GM12878 (cell line): ENCODE measurements around the gene PTH2R. TPM values are rescaled to one million over a fixed set of nuclear protein-coding genes. Genes with fewer than 3 reads are reported as not detected.

Experiments used
- ATAC-seq: fragments of 200-7000 bp; cut with Tn5 transposase; 3 replicates; pipeline ENCODE4 v1.9.1; 2020; ENCODE audit warnings: mild to moderate bottlenecking, moderate library complexity
- BruUV-seq: library from RNA; stranded (reverse); fragments of 400-500 nt; replicated peaks from 2 replicates; lab custom pipeline; 2021; lab: Mats Ljungman, UMichigan
- CTCF ChIA-PET: fragments of 300-600 bp; sonication (Branson Sonifier 250); formaldehyde crosslinking; extraction: SDS; loops from one replicate; lab custom pipeline; 2021; ENCODE audit warnings: inconsistent platforms; lab: Yijun Ruan, JAX
- POLR2A ChIA-PET: fragments of 350-600 bp; formaldehyde crosslinking; extraction: SDS; loops from one replicate; lab custom pipeline; 2021; ENCODE audit warnings: inconsistent platforms; lab: Charles Lee
- RAD21 ChIA-PET: fragments of 300-600 bp; sonication (Branson Sonifier 250); formaldehyde crosslinking; loops from one replicate; lab custom pipeline; 2023; ENCODE audit warnings: antibody characterized with exemption; ENCODE audit not compliant: unreplicated experiment; lab: Charles Lee
- SMC1A ChIA-PET: fragments of 300-600 bp; sonication (Branson Sonifier 250); formaldehyde crosslinking; loops from one replicate; lab custom pipeline; 2023; ENCODE audit not compliant: unreplicated experiment, uncharacterized antibody; lab: Charles Lee
- DNase-seq: peaks from one replicate; pipeline ENCODE4 v3.0.0-alpha.2; 2011; ENCODE audit warnings: low read depth, low spot score
- FAIRE-seq: peaks from 3 replicates; lab custom pipeline; 2011; peaks lifted over from hg19 to GRCh38; lab: Jason Lieb, UNC
- H2AFZ ChIP-seq: 2 replicates; pipeline ENCODE4 v1.6.0; 2011; ENCODE audit warnings: low read depth, low read length, control low read depth; ENCODE audit not compliant: control insufficient read depth
- H3K27ac ChIP-seq: 2 replicates; pipeline ENCODE4 v1.5.1; 2011; ENCODE audit warnings: control low read depth; ENCODE audit not compliant: control insufficient read depth, insufficient read depth
- H3K27me3 ChIP-seq, 2 experiments: replicated peaks in 1 of 2; 2 replicates each; pipeline versions ENCODE4 v1.6.0 to v1.6.1; 2011; ENCODE audit warnings: low read length in 1 of 2; ENCODE audit not compliant: control insufficient read depth in 2 of 2, insufficient read depth in 2 of 2
- H3K36me3 ChIP-seq, 2 experiments: 2 replicates each; pipeline ENCODE4 v1.5.1; 2011; ENCODE audit warnings: low read length in 1 of 2; ENCODE audit not compliant: control insufficient read depth in 2 of 2, insufficient read depth in 2 of 2
- H3K4me1 ChIP-seq: 2 replicates; pipeline ENCODE4 v1.6.1; 2011; ENCODE audit warnings: mild to moderate bottlenecking, low read length, moderate library complexity, mixed read lengths; ENCODE audit not compliant: control insufficient read depth, insufficient read depth
- H3K4me2 ChIP-seq: 2 replicates; pipeline ENCODE4 v1.6.0; 2011; ENCODE audit warnings: control low read depth; ENCODE audit not compliant: control insufficient read depth, insufficient read depth
- H3K4me3 ChIP-seq: fragments of 200-600 bp; sonication (generic); 2 replicates; pipeline ENCODE4 v1.5.1; 2016
- H3K79me2 ChIP-seq: 2 replicates; pipeline ENCODE4 v1.6.0; 2011; ENCODE audit warnings: low read length; ENCODE audit not compliant: control insufficient read depth, insufficient read depth
- H3K9ac ChIP-seq: 2 replicates; pipeline ENCODE4 v1.8.0; 2011; ENCODE audit warnings: low read length, control low read depth, mixed read lengths; ENCODE audit not compliant: control insufficient read depth, insufficient read depth
- H3K9me3 ChIP-seq: replicated peaks from 3 replicates; pipeline ENCODE4 v1.5.1; 2011; ENCODE audit warnings: mild to moderate bottlenecking, low read length; ENCODE audit not compliant: control insufficient read depth, insufficient read depth
- H4K20me1 ChIP-seq: 2 replicates; pipeline ENCODE4 v1.6.0; 2011; ENCODE audit not compliant: control insufficient read depth, insufficient read depth
- CBX3 ChIP-seq: fragments of 200-600 bp; sonication (generic); IDR thresholded peaks from 2 replicates; pipeline ENCODE4 v1.6.1; 2016; ENCODE audit warnings: low read depth, borderline replicate concordance
- KDM1A ChIP-seq: fragments of 200-600 bp; sonication (generic); IDR thresholded peaks from 2 replicates; pipeline ENCODE4 v1.6.1; 2016; ENCODE audit warnings: borderline replicate concordance
- NR2F1 ChIP-seq: fragments of 450-650 bp; conservative IDR thresholded peaks from 2 replicates; pipeline ENCODE4 v1.6.1; 2017; ENCODE audit warnings: mild to moderate bottlenecking
- RAD51 ChIP-seq: fragments of 450-650 bp; IDR thresholded peaks from 2 replicates; pipeline ENCODE4 v1.6.1; 2016; ENCODE audit warnings: moderate library complexity, mild to moderate bottlenecking, inconsistent platforms
- RFX5 ChIP-seq: IDR thresholded peaks from 2 replicates; pipeline ENCODE4 v1.6.1; 2011; ENCODE audit warnings: low read depth, low read length, improper control_type of control experiment
- SREBF2 ChIP-seq: IDR thresholded peaks from 2 replicates; pipeline ENCODE4 v1.6.1; 2012; ENCODE audit warnings: mild to moderate bottlenecking, low read length
- WGBS: methylation state at CpG from one replicate; pipeline ENCODE4 v1.1.6; 2016; ENCODE audit warnings: low lambda C conversion rate; ENCODE audit not compliant: insufficient replicate concordance, insufficient coverage; ENCODE audit errors: missing lambda C conversion rate; 5-methylcytosine and 5-hydroxymethylcytosine counted together
- in situ Hi-C: fragments of 300-500 bp; cut with MboI; formaldehyde crosslinking; loops from 9 replicates; pipeline ENCODE4 v1.14.3; 2018; ENCODE audit warnings: mixed read lengths
- intact Hi-C: fragments of 100-400 bp; cut with micrococcal nuclease; formaldehyde crosslinking; loops from one replicate; pipeline ENCODE4 v1.14.2; 2022; ENCODE audit not compliant: unreplicated experiment
- polyA plus RNA-seq, 11 experiments: library from polyadenylated mRNA; depleted of rRNA in 4 of 11; unstranded in 6 of 11; stranded (reverse) in 5 of 11; fragments of >200 nt; fragmentation: Nextera tagmentation in 4 of 11; fragmentation: Illumina TruSeq in 1 of 11; extraction: Ambion mirVana in 4 of 11; extraction: Trizol in 1 of 11; gene quantifications; 1 replicate in 1 of 11; 2 replicates in 10 of 11; pipeline versions ENCODE4 v1.2.1 to v1.2.3, GENCODE V29; 2011 to 2016; ENCODE audit warnings: inconsistent platforms in 2 of 11, missing spikeins in 2 of 11, low read depth in 1 of 11
- total RNA-seq, 4 experiments: library from RNA; depleted of rRNA in 3 of 4; stranded (reverse); fragments of >200 nt in 3 of 4; fragmentation: Illumina TruSeq in 1 of 4; extraction: Trizol in 1 of 4; gene quantifications; 2 replicates each; pipeline versions ENCODE4 v1.2.1 to v1.2.3, GENCODE V29; 2013 to 2021
- TF ChIP-seq, protein P1 (sequence below): IDR thresholded peaks from 2 replicates; pipeline ENCODE4 v1.6.1; 2011; ENCODE audit warnings: borderline replicate concordance, low read depth, mild to moderate bottlenecking, moderate library complexity, low read length; ENCODE audit not compliant: insufficient read depth, poor library complexity, severe bottlenecking
- TF ChIP-seq, protein P2 (sequence below): fragments of 450-650 bp; IDR thresholded peaks from 2 replicates; pipeline ENCODE4 v1.6.1; 2017; ENCODE audit warnings: mild to moderate bottlenecking, low read depth, inconsistent platforms; ENCODE audit not compliant: poor library complexity, severe bottlenecking
- TF ChIP-seq, protein P3 (sequence below): IDR thresholded peaks from 2 replicates; pipeline ENCODE4 v1.6.1; 2012; ENCODE audit warnings: mild to moderate bottlenecking, low read depth, low read length

PTH2R gene
- total and polyA plus RNA-seq, 10 of the 15 experiments (the other 5 are each of a cell fraction or from before 2014, with no cell fraction given): 0.01 to 0.06 (median 0.03) TPM; not detected in 7

DNA sequence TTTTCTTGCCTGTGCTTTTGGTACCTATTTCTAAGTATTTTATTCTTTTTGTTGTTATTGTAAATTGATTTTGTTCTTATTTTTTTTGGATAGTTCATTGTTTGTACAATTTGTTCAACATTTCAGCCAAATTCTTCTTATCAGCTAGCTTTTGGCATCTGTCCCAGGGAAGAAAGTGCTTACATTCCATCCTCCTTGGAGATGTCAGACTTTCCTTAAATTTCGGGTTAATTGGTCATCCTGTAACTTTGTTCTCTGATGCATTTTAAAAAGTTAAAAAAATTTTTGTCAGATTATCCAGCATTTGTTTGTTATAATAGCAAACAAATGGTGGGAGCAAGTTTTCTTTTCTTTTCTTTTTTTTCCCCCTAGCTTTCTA, 60.3 kb downstream of the PTH2R start:
- no peak for DNase-seq
- H3K9ac ChIP-seq: no peak overlapping the region
- ChIA-PET SMC1A (interaction anchor here (0.7 to 1.8 kb wide), 9 partner anchors 16 to 868 kb away, joined by 3 to 6 read pairs (median 4); no protein-coding TSS in a partner anchor), CTCF (interaction anchor here (0.6 to 2.5 kb wide), 16 partner anchors 10 to 1495 kb away, joined by 3 to 14 read pairs (median 3); no protein-coding TSS in a partner anchor), POLR2A (no interaction called here), RAD21 (interaction anchor here (1.0 to 1.5 kb wide), 2 partner anchors 169 to 743 kb away, joined by 3 to 5 read pairs; no protein-coding TSS in a partner anchor)
- H3K36me3 ChIP-seq: no peaks in the 10 kb centered on the region
- no peaks in the 10 kb centered on the region for H3K4me1 ChIP-seq
- H3K27me3 ChIP-seq: no peaks in the 10 kb centered on the region; a peak in 1 of 4 replicates
- FAIRE-seq: no peak
- no peak overlapping the region for H2AFZ ChIP-seq
- no peak overlapping the region for H3K27ac ChIP-seq
- H4K20me1 ChIP-seq: no peaks in the 10 kb centered on the region
- H3K4me3 ChIP-seq: no peak overlapping the region
- no peak for ATAC-seq
- H3K79me2 ChIP-seq: no peaks in the 10 kb centered on the region
- BruUV-seq: no TSS peak
- TF ChIP-seq SREBF2 (no peak), RAD51 (no peak), NR2F1 (no peak), CBX3 (no peak), KDM1A (no peak), RFX5 (no peak)
- TF ChIP-seq, protein P1, sequence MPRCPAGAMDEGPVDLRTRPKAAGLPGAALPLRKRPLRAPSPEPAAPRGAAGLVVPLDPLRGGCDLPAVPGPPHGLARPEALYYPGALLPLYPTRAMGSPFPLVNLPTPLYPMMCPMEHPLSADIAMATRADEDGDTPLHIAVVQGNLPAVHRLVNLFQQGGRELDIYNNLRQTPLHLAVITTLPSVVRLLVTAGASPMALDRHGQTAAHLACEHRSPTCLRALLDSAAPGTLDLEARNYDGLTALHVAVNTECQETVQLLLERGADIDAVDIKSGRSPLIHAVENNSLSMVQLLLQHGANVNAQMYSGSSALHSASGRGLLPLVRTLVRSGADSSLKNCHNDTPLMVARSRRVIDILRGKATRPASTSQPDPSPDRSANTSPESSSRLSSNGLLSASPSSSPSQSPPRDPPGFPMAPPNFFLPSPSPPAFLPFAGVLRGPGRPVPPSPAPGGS: no peak
- TF ChIP-seq, protein P2, sequence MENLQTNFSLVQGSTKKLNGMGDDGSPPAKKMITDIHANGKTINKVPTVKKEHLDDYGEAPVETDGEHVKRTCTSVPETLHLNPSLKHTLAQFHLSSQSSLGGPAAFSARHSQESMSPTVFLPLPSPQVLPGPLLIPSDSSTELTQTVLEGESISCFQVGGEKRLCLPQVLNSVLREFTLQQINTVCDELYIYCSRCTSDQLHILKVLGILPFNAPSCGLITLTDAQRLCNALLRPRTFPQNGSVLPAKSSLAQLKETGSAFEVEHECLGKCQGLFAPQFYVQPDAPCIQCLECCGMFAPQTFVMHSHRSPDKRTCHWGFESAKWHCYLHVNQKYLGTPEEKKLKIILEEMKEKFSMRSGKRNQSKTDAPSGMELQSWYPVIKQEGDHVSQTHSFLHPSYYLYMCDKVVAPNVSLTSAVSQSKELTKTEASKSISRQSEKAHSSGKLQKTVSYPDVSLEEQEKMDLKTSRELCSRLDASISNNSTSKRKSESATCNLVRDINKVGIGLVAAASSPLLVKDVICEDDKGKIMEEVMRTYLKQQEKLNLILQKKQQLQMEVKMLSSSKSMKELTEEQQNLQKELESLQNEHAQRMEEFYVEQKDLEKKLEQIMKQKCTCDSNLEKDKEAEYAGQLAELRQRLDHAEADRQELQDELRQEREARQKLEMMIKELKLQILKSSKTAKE: no peak
- TF ChIP-seq, protein P3, sequence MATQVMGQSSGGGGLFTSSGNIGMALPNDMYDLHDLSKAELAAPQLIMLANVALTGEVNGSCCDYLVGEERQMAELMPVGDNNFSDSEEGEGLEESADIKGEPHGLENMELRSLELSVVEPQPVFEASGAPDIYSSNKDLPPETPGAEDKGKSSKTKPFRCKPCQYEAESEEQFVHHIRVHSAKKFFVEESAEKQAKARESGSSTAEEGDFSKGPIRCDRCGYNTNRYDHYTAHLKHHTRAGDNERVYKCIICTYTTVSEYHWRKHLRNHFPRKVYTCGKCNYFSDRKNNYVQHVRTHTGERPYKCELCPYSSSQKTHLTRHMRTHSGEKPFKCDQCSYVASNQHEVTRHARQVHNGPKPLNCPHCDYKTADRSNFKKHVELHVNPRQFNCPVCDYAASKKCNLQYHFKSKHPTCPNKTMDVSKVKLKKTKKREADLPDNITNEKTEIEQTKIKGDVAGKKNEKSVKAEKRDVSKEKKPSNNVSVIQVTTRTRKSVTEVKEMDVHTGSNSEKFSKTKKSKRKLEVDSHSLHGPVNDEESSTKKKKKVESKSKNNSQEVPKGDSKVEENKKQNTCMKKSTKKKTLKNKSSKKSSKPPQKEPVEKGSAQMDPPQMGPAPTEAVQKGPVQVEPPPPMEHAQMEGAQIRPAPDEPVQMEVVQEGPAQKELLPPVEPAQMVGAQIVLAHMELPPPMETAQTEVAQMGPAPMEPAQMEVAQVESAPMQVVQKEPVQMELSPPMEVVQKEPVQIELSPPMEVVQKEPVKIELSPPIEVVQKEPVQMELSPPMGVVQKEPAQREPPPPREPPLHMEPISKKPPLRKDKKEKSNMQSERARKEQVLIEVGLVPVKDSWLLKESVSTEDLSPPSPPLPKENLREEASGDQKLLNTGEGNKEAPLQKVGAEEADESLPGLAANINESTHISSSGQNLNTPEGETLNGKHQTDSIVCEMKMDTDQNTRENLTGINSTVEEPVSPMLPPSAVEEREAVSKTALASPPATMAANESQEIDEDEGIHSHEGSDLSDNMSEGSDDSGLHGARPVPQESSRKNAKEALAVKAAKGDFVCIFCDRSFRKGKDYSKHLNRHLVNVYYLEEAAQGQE: no peak
- WGBS: 0% methylated on average over 1 of the region's 1 CpG
- no peak overlapping the region for H3K4me2 ChIP-seq
- in situ Hi-C loops (loop anchor here (10.0 kb wide), 1 partner anchor 748 kb away; no protein-coding TSS in a partner anchor), intact Hi-C loops (loop anchor here (1.0 to 10.0 kb wide), 4 partner anchors 315 to 855 kb away; no protein-coding TSS in a partner anchor)
- H3K9me3 ChIP-seq: no peaks in the 10 kb centered on the region; the same call in 2 of the 3 replicates
